GM12873 (cell line): ENCODE data around the gene GPC3.

Experiments used
- TF ChIP-seq, protein P1 (sequence below): IDR thresholded peaks from 2 replicates; pipeline ENCODE4 v1.5.1; 2012; ENCODE audit warnings: low read depth, mild to moderate bottlenecking, moderate library complexity, low read length, control low read depth; ENCODE audit not compliant: insufficient read depth; ENCODE audit errors: missing control alignments

Gene GPC3

DNA sequence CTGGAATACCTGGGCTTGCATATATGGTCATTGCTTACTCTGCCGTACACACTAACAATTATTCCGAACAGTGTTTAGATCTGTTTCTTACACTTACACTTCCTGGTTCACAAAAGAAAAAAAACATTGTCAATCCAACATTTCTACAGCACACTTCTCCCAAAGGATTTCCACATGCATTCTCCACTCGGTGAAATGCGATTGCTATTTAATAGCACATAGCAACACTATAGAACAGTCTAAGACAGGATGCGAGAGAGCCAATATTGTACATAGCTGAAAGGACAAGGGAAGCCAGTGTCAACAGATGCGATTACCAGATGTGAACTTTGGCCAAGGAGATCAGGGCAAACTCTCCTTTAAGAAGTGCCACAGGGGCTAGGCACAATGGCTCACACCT, 349.4 kb downstream of the GPC3 start:
- TF ChIP-seq, protein P1, sequence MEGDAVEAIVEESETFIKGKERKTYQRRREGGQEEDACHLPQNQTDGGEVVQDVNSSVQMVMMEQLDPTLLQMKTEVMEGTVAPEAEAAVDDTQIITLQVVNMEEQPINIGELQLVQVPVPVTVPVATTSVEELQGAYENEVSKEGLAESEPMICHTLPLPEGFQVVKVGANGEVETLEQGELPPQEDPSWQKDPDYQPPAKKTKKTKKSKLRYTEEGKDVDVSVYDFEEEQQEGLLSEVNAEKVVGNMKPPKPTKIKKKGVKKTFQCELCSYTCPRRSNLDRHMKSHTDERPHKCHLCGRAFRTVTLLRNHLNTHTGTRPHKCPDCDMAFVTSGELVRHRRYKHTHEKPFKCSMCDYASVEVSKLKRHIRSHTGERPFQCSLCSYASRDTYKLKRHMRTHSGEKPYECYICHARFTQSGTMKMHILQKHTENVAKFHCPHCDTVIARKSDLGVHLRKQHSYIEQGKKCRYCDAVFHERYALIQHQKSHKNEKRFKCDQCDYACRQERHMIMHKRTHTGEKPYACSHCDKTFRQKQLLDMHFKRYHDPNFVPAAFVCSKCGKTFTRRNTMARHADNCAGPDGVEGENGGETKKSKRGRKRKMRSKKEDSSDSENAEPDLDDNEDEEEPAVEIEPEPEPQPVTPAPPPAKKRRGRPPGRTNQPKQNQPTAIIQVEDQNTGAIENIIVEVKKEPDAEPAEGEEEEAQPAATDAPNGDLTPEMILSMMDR: no peak

DNA sequence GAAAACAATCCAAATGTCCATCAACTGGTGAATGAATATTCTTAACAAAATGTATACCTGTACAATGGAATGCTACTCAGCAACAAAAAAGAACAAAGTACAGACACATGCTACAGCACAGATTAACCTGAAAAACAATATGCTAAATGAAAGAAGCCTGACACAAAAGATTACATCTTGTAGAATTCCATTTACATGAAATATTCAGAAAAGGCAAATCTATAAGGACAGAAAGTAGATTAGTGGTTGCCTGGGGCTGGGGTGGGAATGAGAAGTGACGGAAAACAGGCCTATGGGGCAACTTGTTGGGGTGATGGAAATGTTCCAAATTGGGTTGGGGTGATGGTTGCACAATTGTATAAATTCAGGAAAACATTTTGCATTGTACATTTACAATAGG, 351.0 kb downstream of the GPC3 start:
- TF ChIP-seq, protein P1: no peak

- TF ChIP-seq, protein P1: no peak
Measured at GRCh38 chrX:133633950-133634349, 351.4 kb downstream of the GPC3 start.

GRCh38 chrX:133633162-133633561, 352.2 kb downstream of the GPC3 start:
- TF ChIP-seq, protein P1: no peak

GRCh38 chrX:133630362-133630761, 355.0 kb downstream of the GPC3 start:
- TF ChIP-seq, protein P1: no peak

- TF ChIP-seq, protein P1: no peak
Measured at GRCh38 chrX:133627673-133628072, 357.7 kb downstream of the GPC3 start.

DNA sequence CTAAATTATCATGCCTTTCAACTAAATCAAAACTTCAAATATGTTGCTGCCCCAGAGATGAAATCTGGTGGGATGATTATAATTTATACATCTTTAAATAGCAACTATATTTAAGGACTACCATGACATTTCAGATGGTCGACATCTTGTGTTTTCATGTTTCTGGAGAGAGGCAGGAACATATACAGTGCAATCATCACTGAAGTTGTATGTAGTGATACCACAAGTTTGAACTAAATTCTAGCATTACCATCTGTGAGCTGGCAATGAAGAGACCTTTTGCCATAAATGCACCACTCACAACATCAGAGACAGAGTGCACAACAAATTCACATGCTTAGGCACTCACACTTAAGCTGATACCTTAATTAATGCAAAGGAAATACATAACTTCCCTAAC, 373.7 kb downstream of the GPC3 start:
- TF ChIP-seq, protein P1: no peak
